A549 (cell line): Measurements from ENCODE around the gene SHANK1. TPM values are rescaled to one million over a fixed set of nuclear protein-coding genes. Genes with fewer than 3 reads are reported as not detected.
A peak's percentile ranks its signal among the peaks of the same experiment; 100 is the strongest.

Source experiments
- ATAC-seq, 2 experiments: fragments of 200-7000 bp in 1 of 2; fragments of >200 bp in 1 of 2; cut with Nextera tagmentation in 1 of 2; cut with Tn5 transposase in 1 of 2; 3 replicates each; pipeline versions ENCODE4 v1.8.0 to v1.9.1; 2018 to 2020; ENCODE audit warnings: mild to moderate bottlenecking in 1 of 2, moderate library complexity in 1 of 2
- CTCF ChIA-PET: fragments of 300-600 bp; sonication (Branson Sonifier 250); formaldehyde crosslinking; extraction: SDS; loops from one replicate; lab custom pipeline; 2021; ENCODE audit warnings: antibody characterized with exemption, inconsistent platforms; lab: Yijun Ruan, JAX
- POLR2A ChIA-PET: fragments of 350-600 bp; formaldehyde crosslinking; extraction: SDS; loops from one replicate; lab custom pipeline; 2021; ENCODE audit warnings: antibody characterized with exemption, inconsistent platforms; lab: Yijun Ruan, JAX
- DNase-seq, 2 experiments: peaks; one replicate each; pipeline versions ENCODE4 v3.0.0 to v3.0.0-alpha.2; 2011 to 2016; ENCODE audit warnings: low read depth in 1 of 2, low spot score in 1 of 2
- FAIRE-seq: peaks from 2 replicates; lab custom pipeline; 2011; peaks lifted over from hg19 to GRCh38; lab: Jason Lieb, UNC
- H3K27ac ChIP-seq, 2 experiments: fragments of >200 bp; sonication (Bioruptor Twin); formaldehyde crosslinking; 3 replicates each; pipeline ENCODE4 v1.5.1; 2016 to 2017
- H3K4me1 ChIP-seq: fragments of >200 bp; sonication (Bioruptor Twin); formaldehyde crosslinking; 3 replicates; pipeline ENCODE4 v1.6.1; 2016
- H3K4me2 ChIP-seq: fragments of >200 bp; sonication (Bioruptor Twin); formaldehyde crosslinking; 3 replicates; pipeline ENCODE4 v1.6.1; 2016
- H3K4me3 ChIP-seq: fragments of >200 bp; sonication (Bioruptor Twin); formaldehyde crosslinking; 3 replicates; pipeline ENCODE4 v1.5.1; 2016
- H3K9me3 ChIP-seq: fragments of >200 bp; sonication (Bioruptor Twin); formaldehyde crosslinking; 3 replicates; pipeline ENCODE4 v1.6.1; 2016
- CEBPB ChIP-seq, 2 experiments: fragments of >200 bp in 1 of 2; sonication (Bioruptor Twin) in 1 of 2; formaldehyde crosslinking in 1 of 2; IDR thresholded peaks; 2 replicates each; pipeline ENCODE4 v1.6.1; 2012 to 2016
- EHF ChIP-seq: fragments of 250-450 bp; sonication (Bioruptor Pico); IDR thresholded peaks from 2 replicates; pipeline ENCODE4 v1.5.0; 2020; ENCODE audit warnings: mild to moderate bottlenecking
- ESRRA ChIP-seq: fragments of 150-350 bp; IDR thresholded peaks from 2 replicates; pipeline ENCODE4 v1.6.1; 2014; ENCODE audit warnings: mild to moderate bottlenecking, low read length, borderline replicate concordance
- FOXS1 ChIP-seq: fragments of 250-450 bp; sonication (Bioruptor Pico); IDR thresholded peaks from 2 replicates; pipeline ENCODE4 v1.5.0; 2020; ENCODE audit warnings: mild to moderate bottlenecking, moderate library complexity
- GATA3 ChIP-seq: IDR thresholded peaks from 2 replicates; pipeline ENCODE4 v1.6.1; 2012; ENCODE audit warnings: borderline replicate concordance
- HEYL ChIP-seq: fragments of 250-450 bp; sonication (Bioruptor Pico); IDR thresholded peaks from 2 replicates; pipeline ENCODE4 v1.8.0; 2021; ENCODE audit warnings: mild to moderate bottlenecking, moderate library complexity
- HOXA7 ChIP-seq: fragments of 250-450 bp; sonication (Bioruptor Pico); IDR thresholded peaks from 2 replicates; pipeline ENCODE4 v1.5.0; 2020; ENCODE audit warnings: mild to moderate bottlenecking, moderate library complexity
- HOXB5 ChIP-seq: fragments of 250-450 bp; sonication (Bioruptor Pico); IDR thresholded peaks from 2 replicates; pipeline ENCODE4 v1.5.0; 2020; ENCODE audit warnings: mild to moderate bottlenecking, moderate library complexity
- JUNB ChIP-seq: fragments of >200 bp; sonication (Bioruptor Twin); formaldehyde crosslinking; IDR thresholded peaks from 2 replicates; pipeline ENCODE4 v1.6.1; 2016
- KDM1A ChIP-seq: fragments of 200-600 bp; sonication (generic); IDR thresholded peaks from 2 replicates; pipeline ENCODE4 v1.6.1; 2016; ENCODE audit warnings: low read depth, mild to moderate bottlenecking
- MAZ ChIP-seq: fragments of 150-350 bp; IDR thresholded peaks from 2 replicates; pipeline ENCODE4 v1.6.1; 2014; ENCODE audit warnings: antibody characterized with exemption, low read depth, low read length, borderline replicate concordance
- NFE2L2 ChIP-seq: fragments of 150-350 bp; conservative IDR thresholded peaks from 2 replicates; pipeline ENCODE4 v1.6.1; 2014; ENCODE audit warnings: low read length
- POLR2A ChIP-seq: IDR thresholded peaks from 2 replicates; pipeline ENCODE4 v1.6.1; 2012; ENCODE audit warnings: mild to moderate bottlenecking, low read length
- POLR2AphosphoS2 ChIP-seq: conservative IDR thresholded peaks from 2 replicates; pipeline ENCODE4 v1.6.1; 2012; ENCODE audit warnings: low read length, improper control_type of control experiment, inconsistent platforms
- RFX5 ChIP-seq: fragments of 450-650 bp; IDR thresholded peaks from 2 replicates; pipeline ENCODE4 v1.7.1; 2014; ENCODE audit warnings: antibody characterized with exemption, mild to moderate bottlenecking, moderate library complexity
- RNF2 ChIP-seq: fragments of 200-600 bp; sonication (generic); IDR thresholded peaks from 2 replicates; pipeline ENCODE4 v1.6.1; 2016; ENCODE audit warnings: low read depth, mild to moderate bottlenecking, antibody characterized with exemption, moderate library complexity, borderline replicate concordance
- SREBF2 ChIP-seq: fragments of 450-650 bp; IDR thresholded peaks from 2 replicates; pipeline ENCODE4 v1.6.1; 2014; ENCODE audit warnings: mild to moderate bottlenecking, moderate library complexity
- TP53 ChIP-seq: fragments of 250-450 bp; sonication (Bioruptor Pico); IDR thresholded peaks from 2 replicates; pipeline ENCODE4 v1.5.0; 2021; ENCODE audit warnings: mild to moderate bottlenecking, moderate library complexity
- ZFP36 ChIP-seq: fragments of 450-650 bp; IDR thresholded peaks from 2 replicates; pipeline ENCODE4 v1.6.1; 2014; ENCODE audit warnings: borderline replicate concordance; ENCODE audit not compliant: partially characterized antibody
- ZNF302 ChIP-seq: fragments of 250-450 bp; sonication (Bioruptor Pico); IDR thresholded peaks from 2 replicates; pipeline ENCODE4 v1.9.0; 2021; ENCODE audit warnings: inconsistent platforms, mild to moderate bottlenecking, moderate library complexity
- WGBS: methylation state at CpG from one replicate; pipeline ENCODE4 v1.1.6; 2017; ENCODE audit errors: missing lambda C conversion rate; 5-methylcytosine and 5-hydroxymethylcytosine counted together
- polyA plus RNA-seq, 4 experiments: library from polyadenylated mRNA; depleted of rRNA in 3 of 4; stranded (reverse); fragments of >200 nt; fragmentation: RNase III in 1 of 4; extraction: RNeasy Plus Mini Kit Qiagen cat#74134 plus additional on column Dnase treatment in 1 of 4; gene quantifications; 2 replicates in 3 of 4; 3 replicates in 1 of 4; pipeline ENCODE4 v1.2.3, GENCODE V29; 2011 to 2017
- TF ChIP-seq, protein P1 (sequence below): fragments of 250-450 bp; sonication (Bioruptor Pico); IDR thresholded peaks from 2 replicates; pipeline ENCODE4 v1.5.0; 2020; ENCODE audit warnings: low read depth, mild to moderate bottlenecking, moderate library complexity
- TF ChIP-seq, protein P2 (sequence below): fragments of 450-650 bp; IDR thresholded peaks from 2 replicates; pipeline ENCODE4 v1.6.1; 2014; ENCODE audit warnings: antibody characterized with exemption
- TF ChIP-seq, protein P3 (sequence below): fragments of >200 bp; sonication (Bioruptor Twin); formaldehyde crosslinking; IDR thresholded peaks from 3 replicates; pipeline ENCODE4 v1.6.1; 2016
- TF ChIP-seq, protein P4 (sequence below): IDR thresholded peaks from 2 replicates; pipeline ENCODE4 v1.6.1; 2012; ENCODE audit warnings: low read depth, borderline replicate concordance

The SHANK1 gene
- polyA plus RNA-seq, 2 of the 4 experiments (the other 2 are of a cell fraction): 0.04 to 0.17 TPM

DNA sequence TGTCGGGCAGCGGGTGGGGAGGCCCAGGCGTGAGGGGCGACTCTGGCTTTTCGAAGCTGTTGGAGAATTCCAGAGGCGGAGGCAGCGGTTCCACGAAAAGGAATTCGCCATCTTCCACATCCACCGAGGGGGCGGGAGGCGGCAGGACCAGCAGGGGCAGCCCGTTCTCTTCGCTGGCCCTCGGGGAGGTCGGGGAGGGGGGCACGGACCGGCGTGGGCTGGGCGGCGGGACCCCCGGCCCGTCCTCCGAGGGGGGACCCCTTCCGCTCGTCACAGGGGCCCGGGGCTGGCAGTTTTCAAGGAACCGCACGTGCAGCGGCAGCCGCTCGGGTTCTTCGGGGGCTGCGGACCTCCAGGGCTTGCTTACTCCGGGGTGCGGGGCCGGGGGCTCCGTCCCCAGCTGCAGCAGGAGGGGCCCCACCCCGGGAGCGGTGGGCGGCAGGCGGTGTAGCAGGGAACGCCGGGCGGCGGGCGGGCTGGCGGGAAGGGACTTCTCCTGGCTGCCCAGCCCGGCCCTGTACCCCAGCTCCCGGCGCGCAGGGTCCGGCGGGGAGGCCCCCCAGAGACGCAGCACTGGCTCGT, 52.3 kb downstream of the SHANK1 start:
- DNase-seq: no peak
- FAIRE-seq: no peak
- POLR2A ChIA-PET: no interaction called here
- TF ChIP-seq FOXS1: no peak
- TF ChIP-seq, protein P1, sequence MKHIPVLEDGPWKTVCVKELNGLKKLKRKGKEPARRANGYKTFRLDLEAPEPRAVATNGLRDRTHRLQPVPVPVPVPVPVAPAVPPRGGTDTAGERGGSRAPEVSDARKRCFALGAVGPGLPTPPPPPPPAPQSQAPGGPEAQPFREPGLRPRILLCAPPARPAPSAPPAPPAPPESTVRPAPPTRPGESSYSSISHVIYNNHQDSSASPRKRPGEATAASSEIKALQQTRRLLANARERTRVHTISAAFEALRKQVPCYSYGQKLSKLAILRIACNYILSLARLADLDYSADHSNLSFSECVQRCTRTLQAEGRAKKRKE: no peak
- no peak for TF ChIP-seq RFX5
- TF ChIP-seq TP53 (CRISPR knock-in tag): no peak
- no peak for TF ChIP-seq ZFP36
- no peaks in the 10 kb centered on the region for H3K9me3 ChIP-seq
- H3K4me2 ChIP-seq: peak overlapping the region; percentile 79
- H3K4me1 ChIP-seq: peaks cover 30% of the 10 kb centered on the region
- peak overlapping the region; percentile 37; the same call in 2 of the 3 replicates for H3K4me3 ChIP-seq
- CTCF ChIA-PET: interaction anchor here (1.0 to 4.9 kb wide), 6 partner anchors 8 to 116 kb away, joined by 3 to 36 read pairs (median 14); no protein-coding TSS in a partner anchor
- peak in 1 of 2 experiments; percentile 29; a peak in 3 of 6 replicates for ATAC-seq
- WGBS: 30% methylated on average over 26 of the region's 56 CpGs
- peak overlapping the region in 1 of 2 experiments; percentile 66; a peak in 3 of 6 replicates for H3K27ac ChIP-seq

DNA sequence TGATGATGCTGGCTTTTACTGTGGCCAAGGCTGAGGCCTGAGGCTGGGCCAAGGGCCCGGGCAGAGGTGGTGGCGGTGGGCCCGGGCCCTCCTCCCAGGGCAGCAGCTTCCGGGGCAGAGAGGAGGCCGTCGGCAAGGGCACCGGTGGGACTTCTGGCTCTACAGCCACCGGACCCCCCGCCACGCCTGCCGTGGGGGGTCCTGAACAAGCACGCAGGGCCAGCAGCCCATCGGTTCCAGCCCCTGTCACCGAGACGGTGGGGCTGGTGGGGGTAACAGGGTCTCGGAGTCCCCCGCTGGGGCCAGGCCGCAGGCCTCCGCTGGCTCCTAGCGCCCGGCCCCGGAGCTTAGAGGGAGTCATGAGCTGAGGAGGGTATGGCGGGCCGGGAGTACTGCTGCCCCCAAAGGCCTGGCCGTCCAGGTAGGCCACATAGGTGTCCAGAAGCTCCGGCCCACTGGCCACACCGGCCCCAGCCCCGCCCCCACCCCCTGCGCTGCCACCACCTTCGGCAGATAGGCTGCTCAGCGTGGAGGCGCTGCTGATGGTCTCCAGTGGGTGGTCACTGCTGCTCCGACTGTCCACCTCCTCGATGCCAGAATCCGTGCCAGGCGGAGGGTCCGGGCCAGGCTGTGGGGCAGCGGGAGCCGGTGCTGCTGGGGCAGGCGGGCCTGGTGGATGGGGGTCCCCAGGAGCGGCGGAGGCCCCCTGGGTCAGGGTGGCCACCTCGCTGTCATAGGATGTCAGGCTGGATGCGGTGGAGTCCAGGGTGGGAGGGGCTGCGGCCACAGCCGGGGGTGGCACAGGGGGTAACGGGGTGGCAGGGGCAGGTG, 53.0 kb downstream of the SHANK1 start:
- no peaks in the 10 kb centered on the region for H3K9me3 ChIP-seq
- DNase-seq (no peak), ATAC-seq (no peak), FAIRE-seq (no peak)
- no peak overlapping the region for H3K4me3 ChIP-seq
- no peak overlapping the region for H3K27ac ChIP-seq
- POLR2A ChIA-PET: no interaction called here
- H3K4me2 ChIP-seq: no peak overlapping the region
- CTCF ChIA-PET: interaction anchor here (0.6 to 4.9 kb wide), 7 partner anchors 9 to 300 kb away, joined by 3 to 24 read pairs (median 3); no protein-coding TSS in a partner anchor
- WGBS: 83% methylated on average over 29 of the region's 47 CpGs
- peaks cover 30% of the 10 kb centered on the region for H3K4me1 ChIP-seq
- TF ChIP-seq MAZ (no peak), RNF2 (no peak), HOXA7 (CRISPR knock-in tag) (no peak), NFE2L2 (no peak), GATA3 (no peak), SREBF2 (no peak), ESRRA (no peak), KDM1A (no peak), JUNB (no peak), CEBPB (IDR thresholded peaks at IDR 0.05) (no peak)
- TF ChIP-seq, protein P2, sequence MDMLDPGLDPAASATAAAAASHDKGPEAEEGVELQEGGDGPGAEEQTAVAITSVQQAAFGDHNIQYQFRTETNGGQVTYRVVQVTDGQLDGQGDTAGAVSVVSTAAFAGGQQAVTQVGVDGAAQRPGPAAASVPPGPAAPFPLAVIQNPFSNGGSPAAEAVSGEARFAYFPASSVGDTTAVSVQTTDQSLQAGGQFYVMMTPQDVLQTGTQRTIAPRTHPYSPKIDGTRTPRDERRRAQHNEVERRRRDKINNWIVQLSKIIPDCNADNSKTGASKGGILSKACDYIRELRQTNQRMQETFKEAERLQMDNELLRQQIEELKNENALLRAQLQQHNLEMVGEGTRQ: no peak

DNA sequence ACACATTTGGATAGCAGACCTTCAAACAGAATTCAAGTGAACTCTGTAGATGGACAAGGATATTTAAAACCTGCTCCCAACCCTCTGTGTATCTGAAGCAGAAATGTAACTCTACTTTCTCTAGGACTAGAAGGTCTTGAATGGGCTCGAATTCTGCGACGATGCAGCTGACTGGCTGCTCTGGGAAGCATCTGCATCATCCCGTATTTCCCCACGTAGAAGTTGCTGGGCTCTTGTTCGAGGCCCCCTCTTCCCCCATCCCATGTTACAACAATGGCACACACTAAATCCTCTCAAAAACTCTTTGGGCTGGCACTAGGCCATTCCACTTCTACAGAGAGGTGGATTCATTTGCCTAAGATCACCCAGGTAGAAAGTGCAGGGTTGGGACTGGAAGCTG, 55.4 kb downstream of the SHANK1 start:
- ChIA-PET POLR2A (no interaction called here), CTCF (interaction anchor here (0.6 to 2.9 kb wide), 4 partner anchors 113 to 258 kb away, joined by 3 to 20 read pairs (median 4); no protein-coding TSS in a partner anchor)
- H3K4me2 ChIP-seq: no peak overlapping the region
- 61% methylated on average over 6 of the region's 6 CpGs for WGBS
- ATAC-seq (no peak), DNase-seq (no peak), FAIRE-seq (no peak)
- no peak overlapping the region for H3K27ac ChIP-seq
- no peak overlapping the region for H3K4me3 ChIP-seq
- H3K4me1 ChIP-seq: peaks cover 33% of the 10 kb centered on the region
- TF ChIP-seq POLR2A (no peak), KDM1A (no peak), HOXA7 (CRISPR knock-in tag) (no peak), SREBF2 (no peak), POLR2AphosphoS2 (no peak), EHF (CRISPR knock-in tag) (no peak), CEBPB (IDR thresholded peaks at IDR 0.05) (no peak), TP53 (CRISPR knock-in tag) (no peak), HEYL (CRISPR knock-in tag) (no peak), ZNF302 (CRISPR knock-in tag) (no peak), HOXB5 (CRISPR knock-in tag) (no peak), NFE2L2 (no peak)
- TF ChIP-seq, protein P1: no peak
- TF ChIP-seq, protein P3, sequence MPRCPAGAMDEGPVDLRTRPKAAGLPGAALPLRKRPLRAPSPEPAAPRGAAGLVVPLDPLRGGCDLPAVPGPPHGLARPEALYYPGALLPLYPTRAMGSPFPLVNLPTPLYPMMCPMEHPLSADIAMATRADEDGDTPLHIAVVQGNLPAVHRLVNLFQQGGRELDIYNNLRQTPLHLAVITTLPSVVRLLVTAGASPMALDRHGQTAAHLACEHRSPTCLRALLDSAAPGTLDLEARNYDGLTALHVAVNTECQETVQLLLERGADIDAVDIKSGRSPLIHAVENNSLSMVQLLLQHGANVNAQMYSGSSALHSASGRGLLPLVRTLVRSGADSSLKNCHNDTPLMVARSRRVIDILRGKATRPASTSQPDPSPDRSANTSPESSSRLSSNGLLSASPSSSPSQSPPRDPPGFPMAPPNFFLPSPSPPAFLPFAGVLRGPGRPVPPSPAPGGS: no peak
- TF ChIP-seq, protein P4, sequence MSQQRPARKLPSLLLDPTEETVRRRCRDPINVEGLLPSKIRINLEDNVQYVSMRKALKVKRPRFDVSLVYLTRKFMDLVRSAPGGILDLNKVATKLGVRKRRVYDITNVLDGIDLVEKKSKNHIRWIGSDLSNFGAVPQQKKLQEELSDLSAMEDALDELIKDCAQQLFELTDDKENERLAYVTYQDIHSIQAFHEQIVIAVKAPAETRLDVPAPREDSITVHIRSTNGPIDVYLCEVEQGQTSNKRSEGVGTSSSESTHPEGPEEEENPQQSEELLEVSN: no peak
- TF ChIP-seq, protein P2: no peak
- H3K9me3 ChIP-seq: no peaks in the 10 kb centered on the region
